HFFc6 (cell line): Measurements from ENCODE around the gene TENM4. TPM values are rescaled to one million over a fixed set of nuclear protein-coding genes. Genes with fewer than 3 reads are reported as not detected.

ENCODE experiments used
- DNase-seq: peaks from one replicate; pipeline ENCODE4 v3.0.0-alpha.2; 2018
- H3K27ac Mint-ChIP-seq: 2 replicates; pipeline ENCODE4 v1.8.0; 2020; ENCODE audit warnings: mild to moderate bottlenecking, mixed read lengths
- H3K27me3 Mint-ChIP-seq: 2 replicates; pipeline ENCODE4 v1.8.0; 2021; ENCODE audit warnings: mild to moderate bottlenecking, moderate library complexity, mixed read lengths; ENCODE audit not compliant: insufficient read depth
- H3K36me3 Mint-ChIP-seq: 2 replicates; pipeline ENCODE4 v1.8.0; 2021; ENCODE audit warnings: low read depth, mixed read lengths
- H3K4me1 Mint-ChIP-seq: 2 replicates; pipeline ENCODE4 v1.8.0; 2020; ENCODE audit warnings: low read depth, mixed read lengths
- H3K4me3 Mint-ChIP-seq: 2 replicates; pipeline ENCODE4 v1.8.0; 2020; ENCODE audit warnings: mild to moderate bottlenecking, moderate library complexity, mixed read lengths
- H3K9me3 Mint-ChIP-seq: 2 replicates; pipeline ENCODE4 v1.8.0; 2020; ENCODE audit warnings: mild to moderate bottlenecking, mixed read lengths
- CTCF ChIP-seq: fragments of 200-600 bp; sonication (generic); IDR thresholded peaks from 2 replicates; pipeline ENCODE4 v1.5.0; 2021; ENCODE audit warnings: antibody characterized with exemption, mild to moderate bottlenecking
- total RNA-seq, 6 experiments: library from RNA; stranded (reverse); fragmentation: NEBNext Ultra II Directional; extraction: Animal tissue kit (Norgen Biotek cat#: 25700); gene quantifications; 2 replicates in 1 of 6; 3 replicates in 5 of 6; pipeline ENCODE4 v1.2.3, GENCODE V29; 2021

TENM4 gene
- total RNA-seq, 6 experiments from 2014 or later: 20.9 to 45.5 (median 26.5) TPM

- peaks cover 19% of the 10 kb centered on the region for H3K9me3 Mint-ChIP-seq
- no peak overlapping the region for H3K27ac Mint-ChIP-seq
- no peak overlapping the region for H3K4me3 Mint-ChIP-seq
- no peaks in the 10 kb centered on the region; the same call in 1 of the 2 replicates for H3K27me3 Mint-ChIP-seq
- peaks cover 24% of the 10 kb centered on the region for H3K36me3 Mint-ChIP-seq
- no peak for DNase-seq
- H3K4me1 Mint-ChIP-seq: no peaks in the 10 kb centered on the region
- no peak for TF ChIP-seq CTCF
These were observed 444.8 kb downstream of the TENM4 start for GRCh38 chr11:78996007-78996406.

- Mint-ChIP-seq H3K36me3 (peaks cover 19% of the 10 kb centered on the region), H3K27me3 (no peaks in the 10 kb centered on the region; the same call in 1 of the 2 replicates), H3K9me3 (peaks cover 15% of the 10 kb centered on the region), H3K4me3 (no peak overlapping the region), H3K27ac (no peak overlapping the region), H3K4me1 (no peaks in the 10 kb centered on the region)
- TF ChIP-seq CTCF: no peak
- DNase-seq: no peak
These were observed 445.7 kb downstream of the TENM4 start for GRCh38 chr11:78995171-78995570.

- H3K27ac Mint-ChIP-seq: no peak overlapping the region
- H3K4me3 Mint-ChIP-seq: no peak overlapping the region
- TF ChIP-seq CTCF: no peak
- H3K4me1 Mint-ChIP-seq: peaks cover 7% of the 10 kb centered on the region
- H3K36me3 Mint-ChIP-seq: peaks cover 8% of the 10 kb centered on the region
- no peaks in the 10 kb centered on the region; the same call in 1 of the 2 replicates for H3K27me3 Mint-ChIP-seq
- peaks cover 2% of the 10 kb centered on the region for H3K9me3 Mint-ChIP-seq
- no peak for DNase-seq
These were observed 446.9 kb downstream of the TENM4 start for GRCh38 chr11:78993802-78994430.

GRCh38 chr11:78991681-78992080 is 449.1 kb downstream of the TENM4 start:
- no peak for TF ChIP-seq CTCF
- Mint-ChIP-seq H3K36me3 (0 out of 2 replicates have a peak, but pooled peaks cover 4% of the 10 kb centered on the region), H3K4me1 (peaks cover 11% of the 10 kb centered on the region), H3K27me3 (no peaks in the 10 kb centered on the region; the same call in 1 of the 2 replicates), H3K9me3 (no peaks in the 10 kb centered on the region), H3K4me3 (no peak overlapping the region), H3K27ac (no peak overlapping the region)
- DNase-seq: no peak

GRCh38 chr11:78990261-78990660 is 450.6 kb downstream of the TENM4 start:
- H3K27ac Mint-ChIP-seq: no peak overlapping the region
- DNase-seq: no peak
- H3K4me1 Mint-ChIP-seq: peaks cover 11% of the 10 kb centered on the region
- H3K9me3 Mint-ChIP-seq: no peaks in the 10 kb centered on the region
- no peak overlapping the region for H3K4me3 Mint-ChIP-seq
- H3K27me3 Mint-ChIP-seq: no peaks in the 10 kb centered on the region; the same call in 1 of the 2 replicates
- TF ChIP-seq CTCF: no peak
- 0 out of 2 replicates have a peak, but pooled peaks cover 4% of the 10 kb centered on the region for H3K36me3 Mint-ChIP-seq
